HEK293 (cell line): ENCODE results near the gene TRPC6.

Experiments used
- GLI4 ChIP-seq: fragments of 450-650 bp; formaldehyde crosslinking; IDR thresholded peaks from 2 replicates; pipeline ENCODE4 v1.5.1; 2016; ENCODE audit warnings: missing biosample characterization, missing genetic modification characterization
- KLF16 ChIP-seq: fragments of 450-650 bp; formaldehyde crosslinking; IDR thresholded peaks from 2 replicates; pipeline ENCODE4 v1.5.1; 2017; ENCODE audit warnings: missing biosample characterization, missing genetic modification characterization
- SETDB1 ChIP-seq: IDR thresholded peaks from one replicate; pipeline ENCODE4 v1.6.1; 2017; ENCODE audit warnings: mild to moderate bottlenecking, low read length, moderate library complexity, mixed read lengths; ENCODE audit not compliant: insufficient read length
- SP3 ChIP-seq: fragments of 450-650 bp; formaldehyde crosslinking; IDR thresholded peaks from 2 replicates; pipeline ENCODE4 v1.5.1; 2016; ENCODE audit warnings: missing biosample characterization, missing genetic modification characterization
- ZFP37 ChIP-seq: fragments of 450-650 bp; formaldehyde crosslinking; IDR thresholded peaks from 2 replicates; pipeline ENCODE4 v1.5.1; 2016; ENCODE audit warnings: missing biosample characterization, missing genetic modification characterization
- ZNF24 ChIP-seq: fragments of 450-650 bp; formaldehyde crosslinking; IDR thresholded peaks from 2 replicates; pipeline ENCODE4 v1.5.1; 2016; ENCODE audit warnings: missing biosample characterization, missing genetic modification characterization
- TF ChIP-seq, protein P1 (sequence below): fragments of 450-650 bp; formaldehyde crosslinking; IDR thresholded peaks from 2 replicates; pipeline ENCODE4 v1.5.1; 2016; ENCODE audit warnings: missing biosample characterization, missing genetic modification characterization
- TF ChIP-seq, protein P2 (sequence below): fragments of 450-650 bp; IDR thresholded peaks from 2 replicates; pipeline ENCODE4 v1.5.1; 2018; ENCODE audit warnings: missing biosample characterization, missing genetic modification characterization
- TF ChIP-seq, protein P3 (sequence below): fragments of 450-650 bp; formaldehyde crosslinking; IDR thresholded peaks from 2 replicates; pipeline ENCODE4 v1.5.1; 2016; ENCODE audit warnings: missing biosample characterization, missing genetic modification characterization, borderline replicate concordance
- TF ChIP-seq, protein P4 (sequence below): fragments of 450-650 bp; formaldehyde crosslinking; IDR thresholded peaks from 2 replicates; pipeline ENCODE4 v1.5.1; 2017; ENCODE audit warnings: missing biosample characterization, mild to moderate bottlenecking, missing genetic modification characterization, moderate library complexity

DNA sequence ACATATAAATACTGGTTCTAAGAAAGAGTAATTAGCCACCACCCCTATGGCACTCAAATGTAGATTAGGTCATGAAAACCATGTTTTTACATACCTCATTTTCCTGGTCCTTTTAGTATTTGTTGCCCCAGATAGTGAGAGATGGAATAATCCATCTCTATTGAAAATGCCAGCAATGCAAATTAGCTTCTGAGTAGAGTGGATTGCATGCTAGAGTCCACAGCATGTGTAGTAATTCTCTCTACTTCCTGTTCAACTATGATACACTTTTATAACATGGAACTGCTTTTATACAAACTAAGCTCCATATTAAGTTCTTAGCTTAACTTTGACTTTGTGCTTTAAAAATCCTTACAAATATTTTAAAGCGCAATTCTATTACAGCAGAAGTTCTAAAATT lies 73.2 kb downstream of the TRPC6 start:
- TF ChIP-seq, protein P1, sequence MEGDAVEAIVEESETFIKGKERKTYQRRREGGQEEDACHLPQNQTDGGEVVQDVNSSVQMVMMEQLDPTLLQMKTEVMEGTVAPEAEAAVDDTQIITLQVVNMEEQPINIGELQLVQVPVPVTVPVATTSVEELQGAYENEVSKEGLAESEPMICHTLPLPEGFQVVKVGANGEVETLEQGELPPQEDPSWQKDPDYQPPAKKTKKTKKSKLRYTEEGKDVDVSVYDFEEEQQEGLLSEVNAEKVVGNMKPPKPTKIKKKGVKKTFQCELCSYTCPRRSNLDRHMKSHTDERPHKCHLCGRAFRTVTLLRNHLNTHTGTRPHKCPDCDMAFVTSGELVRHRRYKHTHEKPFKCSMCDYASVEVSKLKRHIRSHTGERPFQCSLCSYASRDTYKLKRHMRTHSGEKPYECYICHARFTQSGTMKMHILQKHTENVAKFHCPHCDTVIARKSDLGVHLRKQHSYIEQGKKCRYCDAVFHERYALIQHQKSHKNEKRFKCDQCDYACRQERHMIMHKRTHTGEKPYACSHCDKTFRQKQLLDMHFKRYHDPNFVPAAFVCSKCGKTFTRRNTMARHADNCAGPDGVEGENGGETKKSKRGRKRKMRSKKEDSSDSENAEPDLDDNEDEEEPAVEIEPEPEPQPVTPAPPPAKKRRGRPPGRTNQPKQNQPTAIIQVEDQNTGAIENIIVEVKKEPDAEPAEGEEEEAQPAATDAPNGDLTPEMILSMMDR (tag by site-specific recombination), result no peak
- TF ChIP-seq ZFP37 (tag by site-specific recombination), result no peak
- TF ChIP-seq KLF16, result no peak
- TF ChIP-seq GLI4 (tag by site-specific recombination), result no peak
- no peak for TF ChIP-seq SETDB1
- TF ChIP-seq, protein P2, sequence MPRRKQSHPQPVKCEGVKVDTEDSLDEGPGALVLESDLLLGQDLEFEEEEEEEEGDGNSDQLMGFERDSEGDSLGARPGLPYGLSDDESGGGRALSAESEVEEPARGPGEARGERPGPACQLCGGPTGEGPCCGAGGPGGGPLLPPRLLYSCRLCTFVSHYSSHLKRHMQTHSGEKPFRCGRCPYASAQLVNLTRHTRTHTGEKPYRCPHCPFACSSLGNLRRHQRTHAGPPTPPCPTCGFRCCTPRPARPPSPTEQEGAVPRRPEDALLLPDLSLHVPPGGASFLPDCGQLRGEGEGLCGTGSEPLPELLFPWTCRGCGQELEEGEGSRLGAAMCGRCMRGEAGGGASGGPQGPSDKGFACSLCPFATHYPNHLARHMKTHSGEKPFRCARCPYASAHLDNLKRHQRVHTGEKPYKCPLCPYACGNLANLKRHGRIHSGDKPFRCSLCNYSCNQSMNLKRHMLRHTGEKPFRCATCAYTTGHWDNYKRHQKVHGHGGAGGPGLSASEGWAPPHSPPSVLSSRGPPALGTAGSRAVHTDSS (tag by site-specific recombination), result no peak
- no peak for TF ChIP-seq SP3
- TF ChIP-seq ZNF24 (tag by site-specific recombination), result no peak
- TF ChIP-seq, protein P3, sequence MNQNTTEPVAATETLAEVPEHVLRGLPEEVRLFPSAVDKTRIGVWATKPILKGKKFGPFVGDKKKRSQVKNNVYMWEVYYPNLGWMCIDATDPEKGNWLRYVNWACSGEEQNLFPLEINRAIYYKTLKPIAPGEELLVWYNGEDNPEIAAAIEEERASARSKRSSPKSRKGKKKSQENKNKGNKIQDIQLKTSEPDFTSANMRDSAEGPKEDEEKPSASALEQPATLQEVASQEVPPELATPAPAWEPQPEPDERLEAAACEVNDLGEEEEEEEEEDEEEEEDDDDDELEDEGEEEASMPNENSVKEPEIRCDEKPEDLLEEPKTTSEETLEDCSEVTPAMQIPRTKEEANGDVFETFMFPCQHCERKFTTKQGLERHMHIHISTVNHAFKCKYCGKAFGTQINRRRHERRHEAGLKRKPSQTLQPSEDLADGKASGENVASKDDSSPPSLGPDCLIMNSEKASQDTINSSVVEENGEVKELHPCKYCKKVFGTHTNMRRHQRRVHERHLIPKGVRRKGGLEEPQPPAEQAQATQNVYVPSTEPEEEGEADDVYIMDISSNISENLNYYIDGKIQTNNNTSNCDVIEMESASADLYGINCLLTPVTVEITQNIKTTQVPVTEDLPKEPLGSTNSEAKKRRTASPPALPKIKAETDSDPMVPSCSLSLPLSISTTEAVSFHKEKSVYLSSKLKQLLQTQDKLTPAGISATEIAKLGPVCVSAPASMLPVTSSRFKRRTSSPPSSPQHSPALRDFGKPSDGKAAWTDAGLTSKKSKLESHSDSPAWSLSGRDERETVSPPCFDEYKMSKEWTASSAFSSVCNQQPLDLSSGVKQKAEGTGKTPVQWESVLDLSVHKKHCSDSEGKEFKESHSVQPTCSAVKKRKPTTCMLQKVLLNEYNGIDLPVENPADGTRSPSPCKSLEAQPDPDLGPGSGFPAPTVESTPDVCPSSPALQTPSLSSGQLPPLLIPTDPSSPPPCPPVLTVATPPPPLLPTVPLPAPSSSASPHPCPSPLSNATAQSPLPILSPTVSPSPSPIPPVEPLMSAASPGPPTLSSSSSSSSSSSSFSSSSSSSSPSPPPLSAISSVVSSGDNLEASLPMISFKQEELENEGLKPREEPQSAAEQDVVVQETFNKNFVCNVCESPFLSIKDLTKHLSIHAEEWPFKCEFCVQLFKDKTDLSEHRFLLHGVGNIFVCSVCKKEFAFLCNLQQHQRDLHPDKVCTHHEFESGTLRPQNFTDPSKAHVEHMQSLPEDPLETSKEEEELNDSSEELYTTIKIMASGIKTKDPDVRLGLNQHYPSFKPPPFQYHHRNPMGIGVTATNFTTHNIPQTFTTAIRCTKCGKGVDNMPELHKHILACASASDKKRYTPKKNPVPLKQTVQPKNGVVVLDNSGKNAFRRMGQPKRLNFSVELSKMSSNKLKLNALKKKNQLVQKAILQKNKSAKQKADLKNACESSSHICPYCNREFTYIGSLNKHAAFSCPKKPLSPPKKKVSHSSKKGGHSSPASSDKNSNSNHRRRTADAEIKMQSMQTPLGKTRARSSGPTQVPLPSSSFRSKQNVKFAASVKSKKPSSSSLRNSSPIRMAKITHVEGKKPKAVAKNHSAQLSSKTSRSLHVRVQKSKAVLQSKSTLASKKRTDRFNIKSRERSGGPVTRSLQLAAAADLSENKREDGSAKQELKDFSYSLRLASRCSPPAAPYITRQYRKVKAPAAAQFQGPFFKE (tag by site-specific recombination), result no peak
- TF ChIP-seq, protein P4, sequence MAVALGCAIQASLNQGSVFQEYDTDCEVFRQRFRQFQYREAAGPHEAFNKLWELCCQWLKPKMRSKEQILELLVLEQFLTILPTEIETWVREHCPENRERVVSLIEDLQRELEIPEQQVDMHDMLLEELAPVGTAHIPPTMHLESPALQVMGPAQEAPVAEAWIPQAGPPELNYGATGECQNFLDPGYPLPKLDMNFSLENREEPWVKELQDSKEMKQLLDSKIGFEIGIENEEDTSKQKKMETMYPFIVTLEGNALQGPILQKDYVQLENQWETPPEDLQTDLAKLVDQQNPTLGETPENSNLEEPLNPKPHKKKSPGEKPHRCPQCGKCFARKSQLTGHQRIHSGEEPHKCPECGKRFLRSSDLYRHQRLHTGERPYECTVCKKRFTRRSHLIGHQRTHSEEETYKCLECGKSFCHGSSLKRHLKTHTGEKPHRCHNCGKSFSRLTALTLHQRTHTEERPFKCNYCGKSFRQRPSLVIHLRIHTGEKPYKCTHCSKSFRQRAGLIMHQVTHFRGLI (tag by site-specific recombination), result no peak
